HFFc6 (cell line): ENCODE data around the gene KDR. TPM values are rescaled to one million over a fixed set of nuclear protein-coding genes. Genes with fewer than 3 reads are reported as not detected.
A peak's percentile ranks its signal among the peaks of the same experiment; 100 is the strongest.

ENCODE experiments used
- DNase-seq: peaks from one replicate; pipeline ENCODE4 v3.0.0-alpha.2; 2018
- H3K27ac Mint-ChIP-seq: 2 replicates; pipeline ENCODE4 v1.8.0; 2020; ENCODE audit warnings: mild to moderate bottlenecking, mixed read lengths
- H3K27me3 Mint-ChIP-seq: 2 replicates; pipeline ENCODE4 v1.8.0; 2021; ENCODE audit warnings: mild to moderate bottlenecking, moderate library complexity, mixed read lengths; ENCODE audit not compliant: insufficient read depth
- H3K36me3 Mint-ChIP-seq: 2 replicates; pipeline ENCODE4 v1.8.0; 2021; ENCODE audit warnings: low read depth, mixed read lengths
- H3K4me1 Mint-ChIP-seq: 2 replicates; pipeline ENCODE4 v1.8.0; 2020; ENCODE audit warnings: low read depth, mixed read lengths
- H3K4me3 Mint-ChIP-seq: 2 replicates; pipeline ENCODE4 v1.8.0; 2020; ENCODE audit warnings: mild to moderate bottlenecking, moderate library complexity, mixed read lengths
- H3K9me3 Mint-ChIP-seq: 2 replicates; pipeline ENCODE4 v1.8.0; 2020; ENCODE audit warnings: mild to moderate bottlenecking, mixed read lengths
- long read RNA-seq: library from polyadenylated mRNA; unstranded; transcript quantifications from one replicate; pipeline ENCODE4 v2.0.0, GENCODE V29; 2019
- total RNA-seq, 6 experiments: library from RNA; stranded (reverse); fragmentation: NEBNext Ultra II Directional; extraction: Animal tissue kit (Norgen Biotek cat#: 25700); gene quantifications; 2 replicates in 1 of 6; 3 replicates in 5 of 6; pipeline ENCODE4 v1.2.3, GENCODE V29; 2021
- TF ChIP-seq, protein P1 (sequence below): fragments of 200-600 bp; sonication (generic); IDR thresholded peaks from 2 replicates; pipeline ENCODE4 v1.5.0; 2021; ENCODE audit warnings: antibody characterized with exemption, mild to moderate bottlenecking

Gene KDR
- not detected for total RNA-seq
- long read RNA-seq = 0 reads

DNA sequence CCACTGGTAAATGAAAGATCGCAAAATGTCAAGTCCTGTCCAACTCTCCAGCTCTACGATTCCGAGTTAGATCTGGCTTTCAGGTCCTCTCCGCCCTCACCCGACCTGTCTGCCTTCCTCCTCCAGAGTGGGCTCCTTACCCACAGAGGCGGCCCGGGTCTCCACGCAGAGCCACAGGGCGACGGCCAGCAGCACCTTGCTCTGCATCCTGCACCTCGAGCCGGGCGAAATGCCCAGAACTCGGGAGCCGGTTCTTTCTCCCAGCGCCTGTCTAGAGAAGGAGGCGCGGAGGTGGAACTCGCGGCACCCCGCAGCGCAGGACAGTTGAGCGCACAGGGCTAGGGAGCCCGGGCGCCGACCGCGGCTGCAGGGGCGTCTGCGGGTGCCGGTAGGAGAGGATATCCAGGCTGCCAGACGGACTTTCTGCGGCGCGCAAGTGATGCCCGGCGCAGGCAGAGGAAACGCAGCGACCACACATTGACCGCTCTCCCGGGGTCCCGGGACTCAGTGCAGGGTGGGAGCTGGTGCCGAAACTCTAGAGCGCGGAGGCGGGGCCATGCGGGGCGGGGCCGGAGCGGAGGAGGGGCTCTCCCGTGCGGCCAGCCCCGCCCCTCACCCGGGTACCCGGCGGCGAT, at the start of gene KDR:
TSS of gene KDR (minus strand) at position 509 of the 635 bp plus-strand sequence. CDS start at position 207, 302 bp downstream.
- no peak for DNase-seq
- Mint-ChIP-seq H3K27me3 (peaks cover 25% of the 10 kb centered on the region), H3K36me3 (no peaks in the 10 kb centered on the region), H3K27ac (no peak within 1 kb of the TSS), H3K4me3 (peak within 1 kb of the TSS; percentile 63), H3K9me3 (no peaks in the 10 kb centered on the region; the same call in 1 of the 2 replicates), H3K4me1 (no peaks in the 10 kb centered on the region)
- TF ChIP-seq, protein P1, sequence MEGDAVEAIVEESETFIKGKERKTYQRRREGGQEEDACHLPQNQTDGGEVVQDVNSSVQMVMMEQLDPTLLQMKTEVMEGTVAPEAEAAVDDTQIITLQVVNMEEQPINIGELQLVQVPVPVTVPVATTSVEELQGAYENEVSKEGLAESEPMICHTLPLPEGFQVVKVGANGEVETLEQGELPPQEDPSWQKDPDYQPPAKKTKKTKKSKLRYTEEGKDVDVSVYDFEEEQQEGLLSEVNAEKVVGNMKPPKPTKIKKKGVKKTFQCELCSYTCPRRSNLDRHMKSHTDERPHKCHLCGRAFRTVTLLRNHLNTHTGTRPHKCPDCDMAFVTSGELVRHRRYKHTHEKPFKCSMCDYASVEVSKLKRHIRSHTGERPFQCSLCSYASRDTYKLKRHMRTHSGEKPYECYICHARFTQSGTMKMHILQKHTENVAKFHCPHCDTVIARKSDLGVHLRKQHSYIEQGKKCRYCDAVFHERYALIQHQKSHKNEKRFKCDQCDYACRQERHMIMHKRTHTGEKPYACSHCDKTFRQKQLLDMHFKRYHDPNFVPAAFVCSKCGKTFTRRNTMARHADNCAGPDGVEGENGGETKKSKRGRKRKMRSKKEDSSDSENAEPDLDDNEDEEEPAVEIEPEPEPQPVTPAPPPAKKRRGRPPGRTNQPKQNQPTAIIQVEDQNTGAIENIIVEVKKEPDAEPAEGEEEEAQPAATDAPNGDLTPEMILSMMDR = no peak

DNA sequence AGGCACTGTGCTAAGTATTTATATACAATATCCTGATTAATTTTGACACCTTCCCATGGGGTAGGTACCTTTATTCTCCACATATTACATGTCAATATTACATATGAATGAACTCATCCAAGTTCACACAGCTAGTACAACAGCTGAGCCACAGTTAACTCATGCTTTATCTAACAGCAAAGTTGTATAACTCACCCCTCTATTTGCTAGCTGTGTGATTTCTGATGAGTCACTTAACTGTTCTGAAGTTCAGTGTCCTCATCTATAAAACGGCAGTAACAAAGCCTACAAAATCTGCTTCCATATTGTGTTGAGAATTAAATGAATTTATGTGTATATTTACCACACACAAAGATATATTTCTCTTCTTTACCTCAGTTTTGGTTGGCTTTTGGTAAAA, 48.2 kb upstream of the KDR start:
- Mint-ChIP-seq H3K4me3 (no peak overlapping the region), H3K27ac (peak overlapping the region; percentile 45; the same call in 1 of the 2 replicates), H3K4me1 (peaks cover 53% of the 10 kb centered on the region), H3K27me3 (peaks cover 3% of the 10 kb centered on the region; the same call in 1 of the 2 replicates), H3K9me3 (no peaks in the 10 kb centered on the region), H3K36me3 (0 out of 2 replicates have a peak, but pooled peaks cover 5% of the 10 kb centered on the region)
- TF ChIP-seq, protein P1 = no peak
- peak; percentile 64 for DNase-seq

DNA sequence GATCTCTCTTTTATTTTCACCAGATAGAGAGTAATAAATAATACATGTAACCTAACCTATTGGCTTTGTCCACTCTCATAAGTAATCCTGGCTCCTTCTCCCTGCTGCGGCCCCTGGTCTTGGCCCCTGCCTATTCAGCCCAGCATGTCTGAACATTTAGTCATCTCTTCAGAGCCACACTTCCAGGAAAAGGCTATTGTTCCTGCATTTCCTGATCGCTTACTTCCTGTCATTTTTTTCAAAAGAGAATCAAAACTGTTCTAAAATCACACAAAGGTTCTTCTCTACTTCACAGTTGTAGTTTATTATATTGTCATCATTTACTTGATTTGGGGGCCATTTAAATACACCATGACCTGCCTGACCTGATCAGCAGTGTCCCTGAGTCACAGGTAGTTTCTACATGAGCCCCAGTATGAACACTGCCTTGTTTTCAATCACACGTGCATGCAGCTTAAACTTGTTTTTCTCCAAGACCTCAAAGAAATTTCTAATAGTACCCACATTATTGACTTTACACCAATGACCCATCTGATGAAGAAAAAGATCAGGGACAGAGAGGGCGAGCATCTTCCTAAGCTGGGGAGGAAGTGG, 47.4 kb upstream of the KDR start:
- DNase-seq = no peak
- no peaks in the 10 kb centered on the region for H3K9me3 Mint-ChIP-seq
- H3K36me3 Mint-ChIP-seq = no peaks in the 10 kb centered on the region
- H3K4me1 Mint-ChIP-seq = peaks cover 45% of the 10 kb centered on the region
- H3K27me3 Mint-ChIP-seq = peaks cover 6% of the 10 kb centered on the region; the same call in 1 of the 2 replicates
- H3K4me3 Mint-ChIP-seq = no peak overlapping the region
- TF ChIP-seq, protein P1 = no peak
- peak overlapping the region; percentile 39; the same call in 1 of the 2 replicates for H3K27ac Mint-ChIP-seq

DNA sequence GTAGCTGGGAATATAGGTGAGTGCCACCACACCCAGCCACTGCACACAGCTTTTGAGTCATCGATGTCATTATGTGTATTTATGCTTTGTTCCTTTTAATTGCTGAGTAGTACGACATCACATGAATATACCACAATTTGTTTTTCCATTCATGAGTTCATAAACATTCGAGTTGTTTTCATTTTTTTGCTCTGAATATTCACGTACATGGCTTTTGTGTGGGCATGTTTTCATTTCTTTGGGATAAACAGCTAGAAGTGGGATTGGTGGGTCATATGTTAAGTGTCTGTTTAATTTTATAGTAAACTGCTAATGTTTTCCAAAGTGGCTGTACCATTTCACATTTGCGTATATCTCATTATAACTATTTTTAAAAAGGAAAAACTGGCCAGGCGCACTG, 45.1 kb upstream of the KDR start:
- Mint-ChIP-seq H3K4me1 (peaks cover 30% of the 10 kb centered on the region), H3K36me3 (no peaks in the 10 kb centered on the region), H3K27ac (no peak overlapping the region), H3K4me3 (no peak overlapping the region), H3K27me3 (peaks cover 19% of the 10 kb centered on the region), H3K9me3 (no peaks in the 10 kb centered on the region)
- TF ChIP-seq, protein P1 = no peak
- DNase-seq = no peak

DNA sequence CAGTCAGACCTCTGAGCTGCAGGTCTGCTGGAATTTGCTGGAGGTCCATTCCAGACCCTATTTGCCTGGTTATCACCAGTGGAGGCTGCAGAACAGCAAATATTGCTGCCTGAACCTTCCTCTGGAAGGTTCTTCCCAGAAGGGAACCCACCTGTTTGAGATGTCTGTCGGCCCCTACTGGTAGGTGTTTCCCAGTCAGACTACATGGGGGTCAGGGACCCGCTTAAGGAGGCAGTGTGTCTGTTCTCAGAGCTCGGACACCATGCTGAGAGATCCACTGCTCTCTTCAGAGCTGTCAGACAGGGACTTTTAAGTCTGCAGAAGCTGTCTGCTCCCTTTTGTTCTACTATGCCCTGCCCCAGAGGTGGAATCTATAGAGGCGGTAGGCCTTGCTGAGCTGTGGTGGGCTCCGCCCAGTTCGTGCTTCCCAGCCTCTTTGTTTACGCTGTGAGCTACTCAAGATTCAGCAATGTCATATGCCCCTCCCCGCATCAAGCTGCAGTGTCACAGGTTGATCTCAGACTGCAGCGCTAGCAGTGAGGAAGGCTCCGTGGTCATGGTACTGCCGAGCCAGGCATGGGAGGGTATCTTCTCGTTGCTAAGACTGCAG, 44.1 kb upstream of the KDR start:
- peaks cover 21% of the 10 kb centered on the region for H3K4me1 Mint-ChIP-seq
- H3K27me3 Mint-ChIP-seq = peaks cover 19% of the 10 kb centered on the region
- no peak overlapping the region for H3K4me3 Mint-ChIP-seq
- no peak overlapping the region for H3K27ac Mint-ChIP-seq
- no peak for DNase-seq
- no peaks in the 10 kb centered on the region for H3K36me3 Mint-ChIP-seq
- H3K9me3 Mint-ChIP-seq = no peaks in the 10 kb centered on the region
- TF ChIP-seq, protein P1 = no peak
